CD4-positive, CD25-positive, alpha-beta regulatory T cell (primary cell): ENCODE measurements around the gene ZNF691. TPM values are rescaled to one million over a fixed set of nuclear protein-coding genes. Genes with fewer than 3 reads are reported as not detected.
A peak's percentile ranks its signal among the peaks of the same experiment; 100 is the strongest.

Source experiments
- ATAC-seq, 2 donors: fragments of 150-1000 bp; cut with Tn5 transposase; one replicate each; pipeline ENCODE4 v1.10.0; 2021; ENCODE audit warnings: low read depth in 2 of 2, moderate number of reproducible peaks in 2 of 2, moderate library complexity in 1 of 2
- DNase-seq, 3 donors: peaks; one replicate each; pipeline versions ENCODE4 v3.0.0 to v3.0.0-alpha.2; 2012 to 2022; ENCODE audit warnings: mixed read lengths in 1 of 3
- H3K27ac ChIP-seq: one replicate; pipeline ENCODE4 v1.7.0; 2013; ENCODE audit warnings: mild to moderate bottlenecking, low read length; ENCODE audit not compliant: insufficient read depth, poor library complexity, severe bottlenecking
- H3K27me3 ChIP-seq: one replicate; pipeline ENCODE4 v1.7.0; 2013; ENCODE audit warnings: low read length; ENCODE audit not compliant: control insufficient read depth, insufficient read depth
- H3K36me3 ChIP-seq: one replicate; pipeline ENCODE4 v1.7.0; 2013; ENCODE audit warnings: mild to moderate bottlenecking, low read length, moderate library complexity; ENCODE audit not compliant: control insufficient read depth, insufficient read depth
- H3K4me1 ChIP-seq: 2 replicates; pipeline ENCODE4 v1.7.0; 2013; ENCODE audit warnings: mild to moderate bottlenecking, low read length; ENCODE audit not compliant: insufficient read depth, control insufficient read depth, poor library complexity, severe bottlenecking
- H3K4me3 ChIP-seq: one replicate; pipeline ENCODE4 v1.7.0; 2013; ENCODE audit warnings: low read depth, mild to moderate bottlenecking, low read length, moderate library complexity
- H3K9me3 ChIP-seq, 2 experiments: 1 replicate in 1 of 2; 2 replicates in 1 of 2; pipeline ENCODE4 v1.7.0; 2013; ENCODE audit warnings: low read length in 2 of 2, mild to moderate bottlenecking in 1 of 2, moderate library complexity in 1 of 2; ENCODE audit not compliant: control insufficient read depth in 2 of 2
- H3K27ac Mint-ChIP-seq, 3 donors: one replicate each; pipeline ENCODE4 v1.8.0; 2020 to 2022; ENCODE audit warnings: mild to moderate bottlenecking in 3 of 3, mixed read lengths in 3 of 3, moderate library complexity in 2 of 3
- H3K27me3 Mint-ChIP-seq: one replicate; pipeline ENCODE4 v1.8.0; 2022; ENCODE audit warnings: mild to moderate bottlenecking, mixed read lengths
- H3K36me3 Mint-ChIP-seq: one replicate; pipeline ENCODE4 v1.8.0; 2020; ENCODE audit warnings: mixed read lengths
- H3K4me1 Mint-ChIP-seq, 4 donors: one replicate each; pipeline ENCODE4 v1.8.0; 2020 to 2022; ENCODE audit warnings: mixed read lengths in 4 of 4, mild to moderate bottlenecking in 1 of 4
- H3K4me3 Mint-ChIP-seq, 4 donors: one replicate each; pipeline ENCODE4 v1.8.0; 2020 to 2022; ENCODE audit warnings: mild to moderate bottlenecking in 4 of 4, mixed read lengths in 4 of 4, moderate library complexity in 3 of 4
- H3K9me3 Mint-ChIP-seq, 7 donors: one replicate each; pipeline ENCODE4 v1.8.0; 2020 to 2022; ENCODE audit warnings: mixed read lengths in 7 of 7, mild to moderate bottlenecking in 3 of 7, moderate library complexity in 2 of 7
- polyA plus RNA-seq, 4 donors: library from polyadenylated mRNA; unstranded; fragments of 300-500 nt; fragmentation: Illumina TruSeq; gene quantifications; one replicate each; pipeline ENCODE4 v1.2.3, GENCODE V29; 2021
- total RNA-seq: library from RNA; stranded (reverse); gene quantifications from one replicate; pipeline ENCODE4 v1.2.3, GENCODE V29; 2022

ZNF691 gene
- total RNA-seq (5.3 TPM), polyA plus RNA-seq (10 to 100 TPM in 1 of 4 donors, 1 to 10 TPM in 3; 7.6 to 13.7 (median 9.7) TPM)

- Mint-ChIP-seq H3K4me3 (peak within 1 kb of the TSS; percentile 91 to 96 (median 95)), H3K4me1 (peaks cover 11 to 43% (median 30%) of the 10 kb centered on the region in 4 donors), H3K36me3 (peaks cover 30% of the 10 kb centered on the region), H3K9me3 (peaks cover 0 to 4% (median 0%) of the 10 kb centered on the region in 7 donors), H3K27me3 (no peaks in the 10 kb centered on the region), H3K27ac (peak within 1 kb of the TSS; percentile 87 to 97 (median 93))
- H3K4me1 ChIP-seq: peaks cover 36% of the 10 kb centered on the region
- no peaks in the 10 kb centered on the region for H3K9me3 ChIP-seq
- H3K27ac ChIP-seq: peak within 1 kb of the TSS; percentile 73
- ATAC-seq (peak; percentile 98 to 99), DNase-seq (peak; percentile 87 to 97 (median 91))
- no peaks in the 10 kb centered on the region for H3K27me3 ChIP-seq
- peak within 1 kb of the TSS; percentile 94 for H3K4me3 ChIP-seq
- H3K36me3 ChIP-seq: peaks cover 11% of the 10 kb centered on the region
Measured at GRCh38 chr1:42846257-42847110, at the start of gene ZNF691. Gene ZNF691 (plus strand): TSS chr1:42846613. CDS start chr1:42849659, 3,046 bp downstream.

- no peaks in the 10 kb centered on the region for H3K36me3 Mint-ChIP-seq
- no peak overlapping the region for H3K4me3 Mint-ChIP-seq
- DNase-seq: no peak
- H3K4me1 Mint-ChIP-seq: no peaks in the 10 kb centered on the region
- Histone ChIP-seq H3K36me3 (no peaks in the 10 kb centered on the region), H3K27ac (no peak overlapping the region), H3K27me3 (no peaks in the 10 kb centered on the region), H3K4me1 (no peaks in the 10 kb centered on the region), H3K4me3 (no peak overlapping the region), H3K9me3 (no peaks in the 10 kb centered on the region)
- H3K27me3 Mint-ChIP-seq: peaks cover 14% of the 10 kb centered on the region
- H3K9me3 Mint-ChIP-seq: no peaks in the 10 kb centered on the region
- peak overlapping the region in 1 of 3 donors; percentile 55 for H3K27ac Mint-ChIP-seq
- no peak for ATAC-seq
Measured at GRCh38 chr1:42797414-42797813, 49.0 kb upstream of the ZNF691 start.

GRCh38 chr1:42797979-42798378, 48.4 kb upstream of the ZNF691 start:
- Mint-ChIP-seq H3K4me1 (no peaks in the 10 kb centered on the region), H3K27me3 (peaks cover 14% of the 10 kb centered on the region)
- no peaks in the 10 kb centered on the region for H3K27me3 ChIP-seq

GRCh38 chr1:42801832-42802473, 44.5 kb upstream of the ZNF691 start:
- H3K36me3 ChIP-seq: peaks cover 3% of the 10 kb centered on the region
- H3K4me3 Mint-ChIP-seq: no peak overlapping the region
- no peaks in the 10 kb centered on the region for H3K9me3 ChIP-seq
- no peak overlapping the region for H3K27ac Mint-ChIP-seq
- H3K4me1 ChIP-seq: peaks cover 12% of the 10 kb centered on the region
- no peaks in the 10 kb centered on the region for H3K27me3 ChIP-seq
- H3K4me3 ChIP-seq: no peak overlapping the region
- peaks cover 0 to 2% (median 0%) of the 10 kb centered on the region in 7 donors for H3K9me3 Mint-ChIP-seq
- ATAC-seq: no peak
- peaks cover 17% of the 10 kb centered on the region for H3K36me3 Mint-ChIP-seq
- peaks cover 4 to 20% (median 13%) of the 10 kb centered on the region in 4 donors for H3K4me1 Mint-ChIP-seq
- no peak for DNase-seq
- peaks cover 14% of the 10 kb centered on the region for H3K27me3 Mint-ChIP-seq
- no peak overlapping the region for H3K27ac ChIP-seq

More at GRCh38 chr1:42797979-42798378, 48.4 kb upstream of the ZNF691 start:
- H3K36me3 Mint-ChIP-seq: no peaks in the 10 kb centered on the region
- no peaks in the 10 kb centered on the region for H3K36me3 ChIP-seq
- H3K4me1 ChIP-seq: no peaks in the 10 kb centered on the region
- no peak overlapping the region for H3K27ac Mint-ChIP-seq
- no peak overlapping the region for H3K27ac ChIP-seq
- H3K4me3 ChIP-seq: no peak overlapping the region
- no peaks in the 10 kb centered on the region for H3K9me3 ChIP-seq
- DNase-seq (peak in 1 of 3 donors; percentile 17), ATAC-seq (no peak)
- H3K9me3 Mint-ChIP-seq: no peaks in the 10 kb centered on the region
- H3K4me3 Mint-ChIP-seq: no peak overlapping the region

GRCh38 chr1:42806171-42806570, 40.2 kb upstream of the ZNF691 start:
- peaks cover 23% of the 10 kb centered on the region for H3K4me1 ChIP-seq
- ATAC-seq: no peak
- H3K4me3 ChIP-seq: no peak overlapping the region
- peaks cover 6% of the 10 kb centered on the region for H3K27me3 Mint-ChIP-seq
- H3K4me1 Mint-ChIP-seq: peaks cover 11 to 38% (median 27%) of the 10 kb centered on the region in 4 donors
- H3K9me3 Mint-ChIP-seq: peaks cover 0 to 2% (median 0%) of the 10 kb centered on the region in 7 donors
- H3K27me3 ChIP-seq: no peaks in the 10 kb centered on the region
- peaks cover 6% of the 10 kb centered on the region for H3K36me3 ChIP-seq
- H3K36me3 Mint-ChIP-seq: peaks cover 26% of the 10 kb centered on the region
- peak overlapping the region; percentile 26 to 91 (median 81) for H3K27ac Mint-ChIP-seq
- no peaks in the 10 kb centered on the region for H3K9me3 ChIP-seq
- no peak for DNase-seq
- H3K27ac ChIP-seq: peak overlapping the region; percentile 68
- peak overlapping the region in 2 of 4 donors; percentile 13 to 34 for H3K4me3 Mint-ChIP-seq

GRCh38 chr1:42806593-42806992, 39.8 kb upstream of the ZNF691 start:
- Histone ChIP-seq H3K27ac (peak overlapping the region; percentile 68), H3K9me3 (no peaks in the 10 kb centered on the region), H3K4me1 (peaks cover 23% of the 10 kb centered on the region), H3K4me3 (peak overlapping the region; percentile 42), H3K36me3 (peaks cover 7% of the 10 kb centered on the region), H3K27me3 (no peaks in the 10 kb centered on the region)
- H3K36me3 Mint-ChIP-seq: peaks cover 29% of the 10 kb centered on the region
- peak overlapping the region; percentile 81 to 91 (median 83) for H3K27ac Mint-ChIP-seq
- peak overlapping the region; percentile 13 to 57 (median 36) for H3K4me3 Mint-ChIP-seq
- peaks cover 0 to 2% (median 0%) of the 10 kb centered on the region in 7 donors for H3K9me3 Mint-ChIP-seq
- H3K4me1 Mint-ChIP-seq: peaks cover 14 to 42% (median 28%) of the 10 kb centered on the region in 4 donors
- peaks cover 6% of the 10 kb centered on the region for H3K27me3 Mint-ChIP-seq
- ATAC-seq (no peak), DNase-seq (no peak)

- no peaks in the 10 kb centered on the region for H3K9me3 ChIP-seq
- peak overlapping the region; percentile 68 for H3K27ac ChIP-seq
- H3K27me3 ChIP-seq: no peaks in the 10 kb centered on the region
- H3K27ac Mint-ChIP-seq: peak overlapping the region; percentile 16 to 91 (median 81)
- peaks cover 7% of the 10 kb centered on the region for H3K36me3 ChIP-seq
- DNase-seq (peak in 2 of 3 donors; percentile 25 to 72), ATAC-seq (peak; percentile 55 to 70)
- peaks cover 23% of the 10 kb centered on the region for H3K4me1 ChIP-seq
- H3K27me3 Mint-ChIP-seq: peaks cover under 1% of the 10 kb centered on the region
- peaks cover 30% of the 10 kb centered on the region for H3K36me3 Mint-ChIP-seq
- peak overlapping the region; percentile 38 to 69 (median 61) for H3K4me3 Mint-ChIP-seq
- peaks cover 19 to 45% (median 29%) of the 10 kb centered on the region in 4 donors for H3K4me1 Mint-ChIP-seq
- peaks cover 0 to 2% (median 0%) of the 10 kb centered on the region in 7 donors for H3K9me3 Mint-ChIP-seq
- peak overlapping the region; percentile 42 for H3K4me3 ChIP-seq
Measured at GRCh38 chr1:42807056-42807668, 39.3 kb upstream of the ZNF691 start.
